Liver (tissue), 3 donors: ENCODE data around the gene CCR9.

Experiments used
- CTCF ChIP-seq: fragments of 150-350 bp; IDR thresholded peaks from 2 replicates; pipeline ENCODE4 v1.5.1; 2017; ENCODE audit warnings: improper control_type of control experiment, low read depth, low read length; ENCODE audit not compliant: missing input control
- EGR1 ChIP-seq, 2 donors: IDR thresholded peaks; 2 replicates each; pipeline ENCODE4 v1.6.1; 2016 to 2018; ENCODE audit warnings: antibody characterized with exemption in 2 of 2, low read depth in 2 of 2
- GABPA ChIP-seq, 2 donors: IDR thresholded peaks in 1 of 2; conservative IDR thresholded peaks in 1 of 2; 2 replicates each; pipeline ENCODE4 v1.6.1; 2016; ENCODE audit warnings: antibody characterized with exemption in 2 of 2, mild to moderate bottlenecking in 1 of 2, moderate library complexity in 1 of 2
- HNF4A ChIP-seq, 2 donors: conservative IDR thresholded peaks; 2 replicates each; pipeline ENCODE4 v1.6.1; 2016; ENCODE audit warnings: antibody characterized with exemption in 2 of 2, mild to moderate bottlenecking in 2 of 2
- HNF4G ChIP-seq: IDR thresholded peaks from 2 replicates; pipeline ENCODE4 v1.6.1; 2016; ENCODE audit warnings: antibody characterized with exemption
- JUND ChIP-seq, 2 donors: IDR thresholded peaks; 2 replicates each; pipeline ENCODE4 v1.6.1; 2016; ENCODE audit warnings: antibody characterized with exemption in 2 of 2
- MAX ChIP-seq: IDR thresholded peaks from 2 replicates; pipeline ENCODE4 v1.6.1; 2016; ENCODE audit warnings: antibody characterized with exemption
- NR2F2 ChIP-seq: IDR thresholded peaks from 2 replicates; pipeline ENCODE4 v1.6.1; 2016; ENCODE audit warnings: antibody characterized with exemption
- RAD21 ChIP-seq, 2 donors: IDR thresholded peaks; 2 replicates each; pipeline ENCODE4 v1.6.1; 2016; ENCODE audit warnings: antibody characterized with exemption in 2 of 2, mild to moderate bottlenecking in 2 of 2
- REST ChIP-seq: IDR thresholded peaks from 2 replicates; pipeline ENCODE4 v1.6.1; 2016; ENCODE audit warnings: antibody characterized with exemption, mild to moderate bottlenecking
- TAF1 ChIP-seq: conservative IDR thresholded peaks from 2 replicates; pipeline ENCODE4 v1.6.1; 2016; ENCODE audit warnings: antibody characterized with exemption, mild to moderate bottlenecking
- ZBTB33 ChIP-seq: IDR thresholded peaks from 2 replicates; pipeline ENCODE4 v1.6.1; 2016; ENCODE audit warnings: antibody characterized with exemption
- donor health status: healthy.
- donor health status: healthy.

- TF ChIP-seq REST (no peak), CTCF (no peak), JUND (IDR thresholded peaks at IDR 0.05) (no peak), NR2F2 (no peak), MAX (no peak), HNF4A (conservative IDR thresholded peaks at IDR 0.05) (no peak), RAD21 (IDR thresholded peaks at IDR 0.05) (no peak), EGR1 (IDR thresholded peaks at IDR 0.05; ENCODE audit: low read depth in 2 of 2) (no peak), GABPA (IDR thresholded peaks at IDR 0.05 in 1 of 2, conservative IDR thresholded peaks at IDR 0.05 in 1 of 2) (no peak), TAF1 (no peak), HNF4G (no peak), ZBTB33 (no peak)
Measured at GRCh38 chr3:45910892-45911291, 24.5 kb downstream of the CCR9 start.
